HL-60 (cell line): ENCODE results near the gene SPPL2C.

Source experiments
- CTCF ChIP-seq: IDR thresholded peaks from one replicate; pipeline ENCODE4 v1.5.1; 2011; ENCODE audit warnings: low read length, control low read depth, inconsistent platforms; ENCODE audit not compliant: insufficient read depth
- GABPA ChIP-seq: IDR thresholded peaks from 2 replicates; pipeline ENCODE4 v1.6.1; 2012; ENCODE audit warnings: low read depth
- POLR2AphosphoS5 ChIP-seq: IDR thresholded peaks from 2 replicates; pipeline ENCODE4 v1.6.1; 2012; ENCODE audit warnings: low read depth
- REST ChIP-seq: IDR thresholded peaks from 2 replicates; pipeline ENCODE4 v1.6.1; 2012; ENCODE audit warnings: low read depth; ENCODE audit not compliant: insufficient replicate concordance

- no peak for TF ChIP-seq REST
- no peak for TF ChIP-seq CTCF
- no peak for TF ChIP-seq POLR2AphosphoS5
- TF ChIP-seq GABPA = no peak
Observed at GRCh38 chr17:45851022-45851421, 6.3 kb downstream of the SPPL2C start.
